ENCODE data around the gene CAPZB.
A peak's percentile ranks its signal among the peaks of the same experiment; 100 is the strongest.

CAPZB gene

GRCh38 chr1:19323987-19324664, 161.2 kb downstream of the CAPZB start:
- Histone ChIP-seq H3K9ac (ENCODE audit: low read length) (no peak overlapping the region), H3K36me3 (ENCODE audit: control insufficient read depth, low read depth, low read length) (peaks cover 22% of the 10 kb centered on the region), H3K4me3 (ENCODE audit: low read length) (no peak overlapping the region), H3K9me3 (ENCODE audit: control insufficient read depth, low read depth, low read length) (no peaks in the 10 kb centered on the region), H3K4me1 (ENCODE audit: control insufficient read depth, low read depth, low read length) (no peaks in the 10 kb centered on the region), H3K27ac (ENCODE audit: low read length) (no peak overlapping the region), H3K27me3 (ENCODE audit: control insufficient read depth, insufficient read depth, low read length) (no peaks in the 10 kb centered on the region)

- Histone ChIP-seq H3K9me3 (ENCODE audit: control insufficient read depth, low read depth, low read length) (no peaks in the 10 kb centered on the region), H3K27me3 (ENCODE audit: control insufficient read depth, insufficient read depth, low read length) (no peaks in the 10 kb centered on the region), H3K27ac (ENCODE audit: low read length) (no peak overlapping the region), H3K36me3 (ENCODE audit: control insufficient read depth, low read depth, low read length) (peaks cover 26% of the 10 kb centered on the region), H3K4me1 (ENCODE audit: control insufficient read depth, low read depth, low read length) (no peaks in the 10 kb centered on the region), H3K4me3 (ENCODE audit: low read length) (no peak overlapping the region), H3K9ac (ENCODE audit: low read length) (no peak overlapping the region)
Measured at GRCh38 chr1:19322481-19322880, 162.9 kb downstream of the CAPZB start.

- H3K9me3 ChIP-seq (ENCODE audit: control insufficient read depth, low read depth, low read length), result no peaks in the 10 kb centered on the region
- H3K27ac ChIP-seq (ENCODE audit: low read length), result no peak overlapping the region
- H3K4me1 ChIP-seq (ENCODE audit: control insufficient read depth, low read depth, low read length), result no peaks in the 10 kb centered on the region
- peaks cover 21% of the 10 kb centered on the region for H3K36me3 ChIP-seq (ENCODE audit: control insufficient read depth, low read depth, low read length)
- no peaks in the 10 kb centered on the region for H3K27me3 ChIP-seq (ENCODE audit: control insufficient read depth, insufficient read depth, low read length)
- H3K4me3 ChIP-seq (ENCODE audit: low read length), result no peak overlapping the region
- no peak overlapping the region for H3K9ac ChIP-seq (ENCODE audit: low read length)
Measured at GRCh38 chr1:19321071-19321470, 164.3 kb downstream of the CAPZB start.

- Histone ChIP-seq H3K9ac (ENCODE audit: low read length) (no peak overlapping the region), H3K4me3 (ENCODE audit: low read length) (no peak overlapping the region), H3K36me3 (ENCODE audit: control insufficient read depth, low read depth, low read length) (peaks cover 10% of the 10 kb centered on the region), H3K27me3 (ENCODE audit: control insufficient read depth, insufficient read depth, low read length) (no peaks in the 10 kb centered on the region), H3K9me3 (ENCODE audit: control insufficient read depth, low read depth, low read length) (no peaks in the 10 kb centered on the region), H3K4me1 (ENCODE audit: control insufficient read depth, low read depth, low read length) (no peaks in the 10 kb centered on the region), H3K27ac (ENCODE audit: low read length) (no peak overlapping the region)
Measured at GRCh38 chr1:19319196-19319595, 166.1 kb downstream of the CAPZB start.

- Histone ChIP-seq H3K36me3 (ENCODE audit: control insufficient read depth, low read depth, low read length) (peaks cover 13% of the 10 kb centered on the region), H3K27me3 (ENCODE audit: control insufficient read depth, insufficient read depth, low read length) (no peaks in the 10 kb centered on the region), H3K4me1 (ENCODE audit: control insufficient read depth, low read depth, low read length) (no peaks in the 10 kb centered on the region), H3K27ac (ENCODE audit: low read length) (no peak overlapping the region), H3K9ac (ENCODE audit: low read length) (no peak overlapping the region), H3K4me3 (ENCODE audit: low read length) (no peak overlapping the region), H3K9me3 (ENCODE audit: control insufficient read depth, low read depth, low read length) (no peaks in the 10 kb centered on the region)
Measured at GRCh38 chr1:19317126-19317910, 168.0 kb downstream of the CAPZB start.

- Histone ChIP-seq H3K9me3 (ENCODE audit: control insufficient read depth, low read depth, low read length) (no peaks in the 10 kb centered on the region), H3K27ac (ENCODE audit: low read length) (no peak overlapping the region), H3K9ac (ENCODE audit: low read length) (no peak overlapping the region), H3K4me3 (ENCODE audit: low read length) (no peak overlapping the region), H3K36me3 (ENCODE audit: control insufficient read depth, low read depth, low read length) (peaks cover 13% of the 10 kb centered on the region), H3K27me3 (ENCODE audit: control insufficient read depth, insufficient read depth, low read length) (peaks cover 10% of the 10 kb centered on the region), H3K4me1 (ENCODE audit: control insufficient read depth, low read depth, low read length) (peaks cover 3% of the 10 kb centered on the region)
Measured at GRCh38 chr1:19315378-19316198, 169.8 kb downstream of the CAPZB start.

- Histone ChIP-seq H3K27me3 (ENCODE audit: control insufficient read depth, insufficient read depth, low read length) (peaks cover 11% of the 10 kb centered on the region), H3K9ac (ENCODE audit: low read length) (no peak overlapping the region), H3K4me3 (ENCODE audit: low read length) (no peak overlapping the region), H3K36me3 (ENCODE audit: control insufficient read depth, low read depth, low read length) (peaks cover 12% of the 10 kb centered on the region), H3K4me1 (ENCODE audit: control insufficient read depth, low read depth, low read length) (peaks cover 3% of the 10 kb centered on the region), H3K27ac (ENCODE audit: low read length) (no peak overlapping the region), H3K9me3 (ENCODE audit: control insufficient read depth, low read depth, low read length) (no peaks in the 10 kb centered on the region)
Measured at GRCh38 chr1:19313961-19314882, 171.1 kb downstream of the CAPZB start.

- Histone ChIP-seq H3K9me3 (ENCODE audit: control insufficient read depth, low read depth, low read length) (no peaks in the 10 kb centered on the region), H3K9ac (ENCODE audit: low read length) (no peak overlapping the region), H3K27ac (ENCODE audit: low read length) (no peak overlapping the region), H3K4me3 (ENCODE audit: low read length) (no peak overlapping the region), H3K36me3 (ENCODE audit: control insufficient read depth, low read depth, low read length) (peaks cover 10% of the 10 kb centered on the region), H3K4me1 (ENCODE audit: control insufficient read depth, low read depth, low read length) (peaks cover 3% of the 10 kb centered on the region), H3K27me3 (ENCODE audit: control insufficient read depth, insufficient read depth, low read length) (peaks cover 11% of the 10 kb centered on the region)
Measured at GRCh38 chr1:19313636-19313959, 171.7 kb downstream of the CAPZB start.

GRCh38 chr1:19312782-19313635, 172.3 kb downstream of the CAPZB start:
- H3K4me1 ChIP-seq (ENCODE audit: control insufficient read depth, low read depth, low read length), result peaks cover 3% of the 10 kb centered on the region

GRCh38 chr1:19311931-19312781, 173.2 kb downstream of the CAPZB start, which contains the start of the genes AKR7A2 and SLC66A1:
Gene AKR7A2 (minus strand): TSS chr1:19312144. CDS start chr1:19312124, 20 bp downstream.
Gene SLC66A1 (plus strand): TSS chr1:19312326. CDS start chr1:19317678, 5,352 bp downstream.
- Histone ChIP-seq H3K9me3 (ENCODE audit: control insufficient read depth, low read depth, low read length) (no peaks in the 10 kb centered on the region), H3K27me3 (ENCODE audit: control insufficient read depth, insufficient read depth, low read length) (peaks cover 11% of the 10 kb centered on the region), H3K4me1 (ENCODE audit: control insufficient read depth, low read depth, low read length) (peaks cover 3% of the 10 kb centered on the region), H3K4me3 (ENCODE audit: low read length) (peak within 1 kb of the TSS; percentile 84), H3K36me3 (ENCODE audit: control insufficient read depth, low read depth, low read length) (peaks cover 18% of the 10 kb centered on the region), H3K9ac (ENCODE audit: low read length) (peak within 1 kb of the TSS; percentile 69), H3K27ac (ENCODE audit: low read length) (no peak within 1 kb of the TSS)

More at GRCh38 chr1:19312782-19313635, 172.3 kb downstream of the CAPZB start:
- Histone ChIP-seq H3K9ac (ENCODE audit: low read length) (peak overlapping the region; percentile 62), H3K27me3 (ENCODE audit: control insufficient read depth, insufficient read depth, low read length) (peaks cover 11% of the 10 kb centered on the region), H3K9me3 (ENCODE audit: control insufficient read depth, low read depth, low read length) (no peaks in the 10 kb centered on the region), H3K27ac (ENCODE audit: low read length) (no peak overlapping the region), H3K4me3 (ENCODE audit: low read length) (peak overlapping the region; percentile 84), H3K36me3 (ENCODE audit: control insufficient read depth, low read depth, low read length) (peaks cover 12% of the 10 kb centered on the region)

Measured in iPS-18a (cell line).